ENCODE results near the gene CAPG. TPM values are rescaled to one million over a fixed set of nuclear protein-coding genes. Genes with fewer than 3 reads are reported as not detected.

Gene CAPG
- total and polyA plus RNA-seq, 10 of the 15 experiments (the other 5 are each of a cell fraction or from before 2014, with no cell fraction given), result 26.3 to 192 (median 100) TPM

DNA sequence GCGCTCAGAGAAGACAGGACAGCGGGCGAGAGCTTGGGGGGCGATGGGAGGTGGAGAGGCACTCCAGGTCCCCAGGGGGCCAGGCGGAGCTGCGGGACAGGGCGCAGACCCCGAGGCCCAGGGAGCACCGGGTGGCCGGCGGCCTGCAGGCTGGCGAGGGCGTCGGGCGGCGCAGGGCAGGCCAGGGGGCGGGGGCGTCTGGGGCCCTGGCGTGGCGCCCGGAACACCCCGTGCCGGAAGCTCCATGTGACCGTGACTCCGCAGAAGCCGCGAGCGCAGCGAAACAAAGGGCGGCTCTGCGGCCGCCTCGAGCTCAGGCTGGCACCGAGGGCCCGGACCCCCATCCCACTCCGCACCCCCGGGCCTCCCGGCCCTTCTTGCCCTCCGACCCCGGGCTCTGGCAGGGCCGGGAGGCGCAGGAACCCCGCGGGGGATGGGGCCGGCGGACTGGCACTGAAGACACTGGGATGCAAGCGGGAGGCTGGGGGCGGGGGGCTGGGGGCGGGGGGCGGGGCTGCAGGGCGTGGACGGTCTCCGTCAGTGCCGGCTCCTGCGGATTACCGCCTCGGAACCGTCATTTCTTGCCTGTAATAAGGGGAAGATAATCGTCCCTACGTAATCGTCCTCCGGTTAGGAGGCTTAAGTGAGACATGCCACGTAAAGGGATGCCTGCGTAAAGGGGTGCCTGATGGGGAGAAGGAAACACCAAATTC is 27.5 kb upstream of the CAPG start (continued):
- TF ChIP-seq NR2C2 (IDR thresholded peaks at IDR 0.05; ENCODE audit: borderline replicate concordance, control insufficient read depth, insufficient read length, low read depth) (no peak), ZBTB40 (IDR thresholded peaks at IDR 0.05; ENCODE audit: borderline replicate concordance) (no peak), HDAC2 (IDR thresholded peaks at IDR 0.05) (no peak), CHD2 (IDR thresholded peaks at IDR 0.05; ENCODE audit: borderline replicate concordance, low read depth, low read length) (no peak), ZNF274 (IDR thresholded peaks at IDR 0.05; ENCODE audit: insufficient read depth, insufficient read length) (no peak), REST (IDR thresholded peaks at IDR 0.05; ENCODE audit: low read depth, low read length) (no peak), RELA (IDR thresholded peaks at IDR 0.05; ENCODE audit: borderline replicate concordance, partially characterized antibody) (no peak), ZNF622 (IDR thresholded peaks at IDR 0.05) (no peak), STAT1 (conservative IDR thresholded peaks at IDR 0.05) (no peak), ZBTB33 (IDR thresholded peaks at IDR 0.05) (no peak), RCOR1 (conservative IDR thresholded peaks at IDR 0.05; ENCODE audit: low read depth, low read length) (no peak; the same call in 1 of the 2 replicates), POU2F2 (IDR thresholded peaks at IDR 0.05; ENCODE audit: borderline replicate concordance, low read depth, low read length) (no peak), KAT2A (conservative IDR thresholded peaks at IDR 0.05; ENCODE audit: control insufficient read depth, low read depth, low read length) (no peak), CREM (IDR thresholded peaks at IDR 0.05; ENCODE audit: low read depth) (peak; percentile 10; the same call in 1 of the 2 replicates), RB1 (IDR thresholded peaks at IDR 0.05; ENCODE audit: borderline replicate concordance) (no peak)
- TF ChIP-seq, protein P1, sequence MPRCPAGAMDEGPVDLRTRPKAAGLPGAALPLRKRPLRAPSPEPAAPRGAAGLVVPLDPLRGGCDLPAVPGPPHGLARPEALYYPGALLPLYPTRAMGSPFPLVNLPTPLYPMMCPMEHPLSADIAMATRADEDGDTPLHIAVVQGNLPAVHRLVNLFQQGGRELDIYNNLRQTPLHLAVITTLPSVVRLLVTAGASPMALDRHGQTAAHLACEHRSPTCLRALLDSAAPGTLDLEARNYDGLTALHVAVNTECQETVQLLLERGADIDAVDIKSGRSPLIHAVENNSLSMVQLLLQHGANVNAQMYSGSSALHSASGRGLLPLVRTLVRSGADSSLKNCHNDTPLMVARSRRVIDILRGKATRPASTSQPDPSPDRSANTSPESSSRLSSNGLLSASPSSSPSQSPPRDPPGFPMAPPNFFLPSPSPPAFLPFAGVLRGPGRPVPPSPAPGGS (IDR thresholded peaks at IDR 0.05; ENCODE audit: borderline replicate concordance, insufficient read depth, low read depth, low read length, poor library complexity, severe bottlenecking), result peak; percentile 55
- TF ChIP-seq, protein P2, sequence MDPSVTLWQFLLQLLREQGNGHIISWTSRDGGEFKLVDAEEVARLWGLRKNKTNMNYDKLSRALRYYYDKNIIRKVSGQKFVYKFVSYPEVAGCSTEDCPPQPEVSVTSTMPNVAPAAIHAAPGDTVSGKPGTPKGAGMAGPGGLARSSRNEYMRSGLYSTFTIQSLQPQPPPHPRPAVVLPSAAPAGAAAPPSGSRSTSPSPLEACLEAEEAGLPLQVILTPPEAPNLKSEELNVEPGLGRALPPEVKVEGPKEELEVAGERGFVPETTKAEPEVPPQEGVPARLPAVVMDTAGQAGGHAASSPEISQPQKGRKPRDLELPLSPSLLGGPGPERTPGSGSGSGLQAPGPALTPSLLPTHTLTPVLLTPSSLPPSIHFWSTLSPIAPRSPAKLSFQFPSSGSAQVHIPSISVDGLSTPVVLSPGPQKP (IDR thresholded peaks at IDR 0.05; ENCODE audit: low read depth, low read length), result no peak
